Measurements from ENCODE around the gene SSNA1. TPM values are rescaled to one million over a fixed set of nuclear protein-coding genes. Genes with fewer than 3 reads are reported as not detected.

The SSNA1 gene
- total and polyA plus RNA-seq, 9 of the 15 experiments (the other 6 are each of a cell fraction or from before 2014, with no cell fraction given), result 1.9 to 130 (median 57.1) TPM

GRCh38 chr9:137168573-137168903 lies 19.9 kb upstream of the SSNA1 start:
- Histone ChIP-seq H3K27ac (ENCODE audit: extremely low read depth, low read depth, low read length) (no peak overlapping the region), H3K27me3 (ENCODE audit: control insufficient read depth in 2 of 2, insufficient read depth in 2 of 2, low read length in 2 of 2) (peaks cover 29 to 55% of the 10 kb centered on the region in 2 experiments; a peak in 4 of 5 replicates), H3K4me3 (peak overlapping the region; percentile 13; the same call in 1 of the 2 replicates), H3K4me2 (ENCODE audit: insufficient read depth, low read length) (0 out of 2 replicates have a peak overlapping the region, but pooled peaks have one; percentile 5), H3K36me3 (ENCODE audit: control insufficient read depth, insufficient read depth, low read length) (no peaks in the 10 kb centered on the region), H3K9me1 (ENCODE audit: control insufficient read depth, insufficient read depth, low read length) (no peaks in the 10 kb centered on the region), H3K9me3 (replicated peaks; ENCODE audit: control insufficient read depth, insufficient read depth, low read depth, low read length) (no peaks in the 10 kb centered on the region), H3K9ac (ENCODE audit: insufficient read depth in 1 of 2, low read depth in 2 of 2, low read length in 2 of 2) (peak overlapping the region in 1 of 2 experiments; percentile 52; a peak in 1 of 4 replicates), H3K79me2 (ENCODE audit: control insufficient read depth, insufficient read depth, low read length) (no peaks in the 10 kb centered on the region), H3K4me1 (replicated peaks in 1 of 2; ENCODE audit: control insufficient read depth in 2 of 2, insufficient read depth in 2 of 2, low read length in 2 of 2) (peaks cover 0 to 98% of the 10 kb centered on the region in 2 experiments; a peak in 2 of 5 replicates), H2AFZ (ENCODE audit: low read depth, low read length) (no peak overlapping the region), H4K20me1 (replicated peaks; ENCODE audit: control insufficient read depth, insufficient read depth, low read length) (no peaks in the 10 kb centered on the region; the same call in 1 of the 2 replicates)
- FAIRE-seq, result no peak
- ChIA-PET CTCF (ENCODE audit: low intra/inter-chr PET ratio) (no interaction called here), POLR2A (interaction anchor here (0.7 to 1.1 kb wide), 3 partner anchors 12 to 76 kb away, joined by 3 to 4 read pairs (median 3); partner anchors contain the start of gene SSNA1)
- DNase-seq (ENCODE audit: extremely low read depth in 1 of 4, low spot score in 3 of 4), result peak in 3 of 4 experiments; percentile 35 to 59 (median 54)
- in situ Hi-C loops (cut with MboI) (no loop called here), intact Hi-C loops (cut with micrococcal nuclease) (no loop called here)
- no TSS peak for BruUV-seq (replicated peaks)
- ATAC-seq, result peak; percentile 33
- WGBS (ENCODE audit: insufficient coverage, low coverage, missing lambda C conversion rate), result under 1% methylated on average over 19 of the region's 36 CpGs
- TF ChIP-seq PHB (CRISPR knock-in tag; IDR thresholded peaks at IDR 0.05), result no peak
- 0 out of 2 replicates have a peak, but pooled peaks have one; percentile 47 for TF ChIP-seq HDAC6 (IDR thresholded peaks at IDR 0.05; ENCODE audit: low read depth, low read length)
- TF ChIP-seq PRMT5 (CRISPR knock-in tag; IDR thresholded peaks at IDR 0.05), result no peak
- peak; percentile 40; the same call in 1 of the 2 replicates for TF ChIP-seq MGA (IDR thresholded peaks at IDR 0.05)
- TF ChIP-seq SMARCA5 (IDR thresholded peaks at IDR 0.05), result no peak
- peak; percentile 97 for TF ChIP-seq ZKSCAN8 (CRISPR knock-in tag; IDR thresholded peaks at IDR 0.05)
- TF ChIP-seq BRF1 (IDR thresholded peaks at IDR 0.05; ENCODE audit: borderline replicate concordance, extremely low read depth, insufficient read length), result no peak
- TF ChIP-seq GTF2E2 (tag; IDR thresholded peaks at IDR 0.05), result no peak
- no peak for TF ChIP-seq ZBTB34 (CRISPR knock-in tag; IDR thresholded peaks at IDR 0.05)
- no peak for TF ChIP-seq TCF3 (CRISPR knock-in tag; IDR thresholded peaks at IDR 0.05)
